HepG2 (cell line): ENCODE data around the gene COASY. TPM values are rescaled to one million over a fixed set of nuclear protein-coding genes. Genes with fewer than 3 reads are reported as not detected.

Experiments
- CAMTA2 ChIP-seq: sonication (generic); formaldehyde crosslinking; IDR thresholded peaks from 2 replicates; pipeline ENCODE4 v1.4.0; 2020; ENCODE audit warnings: mild to moderate bottlenecking, missing genetic modification reagents, borderline replicate concordance
- GZF1 ChIP-seq: sonication (generic); formaldehyde crosslinking; IDR thresholded peaks from 2 replicates; pipeline ENCODE4 v1.5.1; 2020; ENCODE audit warnings: mild to moderate bottlenecking, missing genetic modification reagents
- HOXD1 ChIP-seq: sonication (generic); formaldehyde crosslinking; IDR thresholded peaks from 2 replicates; pipeline ENCODE4 v1.5.0; 2020; ENCODE audit warnings: missing genetic modification reagents
- MEIS2 ChIP-seq: sonication (generic); formaldehyde crosslinking; IDR thresholded peaks from 2 replicates; pipeline ENCODE4 v1.9.0; 2021; ENCODE audit warnings: mild to moderate bottlenecking, missing genetic modification reagents
- PHB2 ChIP-seq: fragments of 450-650 bp; IDR thresholded peaks from 2 replicates; pipeline ENCODE4 v1.6.1; 2018; ENCODE audit not compliant: partially characterized antibody
- SMAD9 ChIP-seq: sonication (generic); formaldehyde crosslinking; IDR thresholded peaks from 2 replicates; pipeline ENCODE4 v1.5.1; 2020; ENCODE audit warnings: mild to moderate bottlenecking, missing genetic modification reagents
- SMC3 ChIP-seq: IDR thresholded peaks from 2 replicates; pipeline ENCODE4 v1.6.1; 2011; ENCODE audit warnings: low read length, improper control_type of control experiment
- TRIM24 ChIP-seq: sonication (generic); formaldehyde crosslinking; IDR thresholded peaks from 2 replicates; pipeline ENCODE4 v1.8.0; 2022; ENCODE audit warnings: mild to moderate bottlenecking, missing genetic modification reagents
- ZFP36L2 ChIP-seq: sonication (generic); formaldehyde crosslinking; IDR thresholded peaks from 2 replicates; pipeline ENCODE4 v1.4.0; 2020; ENCODE audit warnings: missing genetic modification reagents
- ZFY ChIP-seq: sonication (generic); formaldehyde crosslinking; IDR thresholded peaks from 2 replicates; pipeline ENCODE4 v1.4.0; 2020; ENCODE audit warnings: missing genetic modification reagents
- ZNF101 ChIP-seq: sonication (generic); formaldehyde crosslinking; IDR thresholded peaks from 2 replicates; pipeline ENCODE4 v1.4.0; 2020; ENCODE audit warnings: mild to moderate bottlenecking, low read depth, missing genetic modification reagents, borderline replicate concordance
- ZNF746 ChIP-seq: sonication (generic); formaldehyde crosslinking; IDR thresholded peaks from 2 replicates; pipeline ENCODE4 v1.8.0; 2022; ENCODE audit warnings: mild to moderate bottlenecking, missing genetic modification reagents
- polyA plus RNA-seq, 8 experiments: library from polyadenylated mRNA; depleted of rRNA in 3 of 8; stranded (reverse) in 7 of 8; unstranded in 1 of 8; fragments of >200 nt; fragmentation: Illumina TruSeq in 4 of 8; extraction: Trizol in 4 of 8; gene quantifications; 2 replicates each; pipeline versions ENCODE4 v1.2.1 to v1.2.3, GENCODE V29; 2011 to 2016; ENCODE audit warnings: low read depth in 4 of 8, missing spikeins in 1 of 8, mixed read lengths in 1 of 8; ENCODE audit not compliant: insufficient read depth in 1 of 8
- total RNA-seq, 5 experiments: library from RNA; depleted of rRNA; stranded (reverse); fragments of >200 nt; fragmentation: Illumina TruSeq; extraction: Trizol; gene quantifications; 2 replicates each; pipeline ENCODE4 v1.2.3, GENCODE V29; 2016; ENCODE audit warnings: low read depth in 1 of 5
- TF ChIP-seq, protein P1 (sequence below): fragments of 450-650 bp; IDR thresholded peaks from 2 replicates; pipeline ENCODE4 v1.6.1; 2017
- TF ChIP-seq, protein P2 (sequence below): sonication (generic); formaldehyde crosslinking; conservative IDR thresholded peaks from 2 replicates; pipeline ENCODE4 v1.8.0; 2022; ENCODE audit warnings: low read depth, missing genetic modification reagents
- TF ChIP-seq, protein P3 (sequence below): sonication (generic); formaldehyde crosslinking; IDR thresholded peaks from one replicate; pipeline ENCODE4 v1.5.1; 2020; ENCODE audit warnings: mild to moderate bottlenecking, missing genetic modification reagents; ENCODE audit errors: not compliant biosample characterization
- TF ChIP-seq, protein P4 (sequence below): IDR thresholded peaks from 2 replicates; pipeline ENCODE4 v1.6.1; 2016; ENCODE audit warnings: missing compliant biosample characterization, missing genetic modification reagents, borderline replicate concordance

COASY gene
- total and polyA plus RNA-seq, 2 of the 13 experiments (the other 11 are each of a cell fraction or from before 2014, with no cell fraction given), result 90.7 to 125 TPM

DNA sequence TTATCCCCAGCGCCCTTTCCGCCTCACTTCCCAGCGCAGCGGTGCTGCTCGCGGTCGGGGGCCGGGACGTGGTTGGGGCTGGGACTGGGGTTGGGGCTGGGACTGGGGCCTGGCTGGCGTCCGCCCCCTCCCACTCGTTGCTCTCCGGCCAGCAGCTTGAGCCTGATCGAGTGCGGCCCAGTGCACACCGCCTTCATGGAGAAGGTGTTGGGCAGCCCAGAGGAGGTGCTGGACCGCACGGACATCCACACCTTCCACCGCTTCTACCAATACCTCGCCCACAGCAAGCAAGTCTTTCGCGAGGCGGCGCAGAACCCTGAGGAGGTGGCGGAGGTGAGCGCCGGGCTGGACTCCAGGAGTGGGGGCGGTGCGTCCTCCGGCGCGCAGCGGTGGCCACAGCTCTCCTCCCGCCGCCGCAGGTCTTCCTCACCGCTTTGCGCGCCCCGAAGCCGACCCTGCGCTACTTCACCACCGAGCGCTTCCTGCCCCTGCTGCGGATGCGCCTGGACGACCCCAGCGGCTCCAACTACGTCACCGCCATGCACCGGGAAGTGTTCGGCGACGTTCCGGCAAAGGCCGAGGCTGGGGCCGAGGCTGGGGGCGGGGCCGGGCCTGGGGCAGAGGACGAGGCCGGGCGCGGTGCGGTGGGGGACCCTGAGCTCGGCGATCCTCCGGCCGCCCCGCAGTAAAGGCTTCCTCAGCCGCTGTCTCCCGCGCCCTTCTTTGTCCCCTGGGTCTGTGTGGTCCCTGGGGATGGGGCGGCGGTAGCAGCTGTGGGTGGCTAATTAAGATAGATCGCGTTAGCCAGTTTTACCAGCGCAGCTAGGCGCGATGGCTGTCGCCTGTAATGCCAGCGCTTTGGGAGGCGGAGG is 7.5 kb upstream of the COASY start (continued):
- TF ChIP-seq, protein P1, sequence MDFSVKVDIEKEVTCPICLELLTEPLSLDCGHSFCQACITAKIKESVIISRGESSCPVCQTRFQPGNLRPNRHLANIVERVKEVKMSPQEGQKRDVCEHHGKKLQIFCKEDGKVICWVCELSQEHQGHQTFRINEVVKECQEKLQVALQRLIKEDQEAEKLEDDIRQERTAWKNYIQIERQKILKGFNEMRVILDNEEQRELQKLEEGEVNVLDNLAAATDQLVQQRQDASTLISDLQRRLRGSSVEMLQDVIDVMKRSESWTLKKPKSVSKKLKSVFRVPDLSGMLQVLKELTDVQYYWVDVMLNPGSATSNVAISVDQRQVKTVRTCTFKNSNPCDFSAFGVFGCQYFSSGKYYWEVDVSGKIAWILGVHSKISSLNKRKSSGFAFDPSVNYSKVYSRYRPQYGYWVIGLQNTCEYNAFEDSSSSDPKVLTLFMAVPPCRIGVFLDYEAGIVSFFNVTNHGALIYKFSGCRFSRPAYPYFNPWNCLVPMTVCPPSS, result no peak
- TF ChIP-seq, protein P2, sequence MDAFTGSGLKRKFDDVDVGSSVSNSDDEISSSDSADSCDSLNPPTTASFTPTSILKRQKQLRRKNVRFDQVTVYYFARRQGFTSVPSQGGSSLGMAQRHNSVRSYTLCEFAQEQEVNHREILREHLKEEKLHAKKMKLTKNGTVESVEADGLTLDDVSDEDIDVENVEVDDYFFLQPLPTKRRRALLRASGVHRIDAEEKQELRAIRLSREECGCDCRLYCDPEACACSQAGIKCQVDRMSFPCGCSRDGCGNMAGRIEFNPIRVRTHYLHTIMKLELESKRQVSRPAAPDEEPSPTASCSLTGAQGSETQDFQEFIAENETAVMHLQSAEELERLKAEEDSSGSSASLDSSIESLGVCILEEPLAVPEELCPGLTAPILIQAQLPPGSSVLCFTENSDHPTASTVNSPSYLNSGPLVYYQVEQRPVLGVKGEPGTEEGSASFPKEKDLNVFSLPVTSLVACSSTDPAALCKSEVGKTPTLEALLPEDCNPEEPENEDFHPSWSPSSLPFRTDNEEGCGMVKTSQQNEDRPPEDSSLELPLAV (CRISPR knock-in tag), result peak; percentile 33; the same call in 1 of the 2 replicates
- TF ChIP-seq MEIS2, result peak; percentile 79
- TF ChIP-seq HOXD1 (CRISPR knock-in tag), result peak; percentile 88
- TF ChIP-seq ZFY (CRISPR knock-in tag), result peak; percentile 99
- no peak for TF ChIP-seq SMC3
- 0 out of 2 replicates have a peak, but pooled peaks have one; percentile 18 for TF ChIP-seq CAMTA2 (CRISPR knock-in tag)
- 0 out of 2 replicates have a peak, but pooled peaks have one; percentile 67 for TF ChIP-seq ZNF101 (CRISPR knock-in tag)
- no peak for TF ChIP-seq PHB2
- TF ChIP-seq ZFP36L2 (CRISPR knock-in tag), result 0 out of 2 replicates have a peak, but pooled peaks have one; percentile 31
- TF ChIP-seq, protein P3, sequence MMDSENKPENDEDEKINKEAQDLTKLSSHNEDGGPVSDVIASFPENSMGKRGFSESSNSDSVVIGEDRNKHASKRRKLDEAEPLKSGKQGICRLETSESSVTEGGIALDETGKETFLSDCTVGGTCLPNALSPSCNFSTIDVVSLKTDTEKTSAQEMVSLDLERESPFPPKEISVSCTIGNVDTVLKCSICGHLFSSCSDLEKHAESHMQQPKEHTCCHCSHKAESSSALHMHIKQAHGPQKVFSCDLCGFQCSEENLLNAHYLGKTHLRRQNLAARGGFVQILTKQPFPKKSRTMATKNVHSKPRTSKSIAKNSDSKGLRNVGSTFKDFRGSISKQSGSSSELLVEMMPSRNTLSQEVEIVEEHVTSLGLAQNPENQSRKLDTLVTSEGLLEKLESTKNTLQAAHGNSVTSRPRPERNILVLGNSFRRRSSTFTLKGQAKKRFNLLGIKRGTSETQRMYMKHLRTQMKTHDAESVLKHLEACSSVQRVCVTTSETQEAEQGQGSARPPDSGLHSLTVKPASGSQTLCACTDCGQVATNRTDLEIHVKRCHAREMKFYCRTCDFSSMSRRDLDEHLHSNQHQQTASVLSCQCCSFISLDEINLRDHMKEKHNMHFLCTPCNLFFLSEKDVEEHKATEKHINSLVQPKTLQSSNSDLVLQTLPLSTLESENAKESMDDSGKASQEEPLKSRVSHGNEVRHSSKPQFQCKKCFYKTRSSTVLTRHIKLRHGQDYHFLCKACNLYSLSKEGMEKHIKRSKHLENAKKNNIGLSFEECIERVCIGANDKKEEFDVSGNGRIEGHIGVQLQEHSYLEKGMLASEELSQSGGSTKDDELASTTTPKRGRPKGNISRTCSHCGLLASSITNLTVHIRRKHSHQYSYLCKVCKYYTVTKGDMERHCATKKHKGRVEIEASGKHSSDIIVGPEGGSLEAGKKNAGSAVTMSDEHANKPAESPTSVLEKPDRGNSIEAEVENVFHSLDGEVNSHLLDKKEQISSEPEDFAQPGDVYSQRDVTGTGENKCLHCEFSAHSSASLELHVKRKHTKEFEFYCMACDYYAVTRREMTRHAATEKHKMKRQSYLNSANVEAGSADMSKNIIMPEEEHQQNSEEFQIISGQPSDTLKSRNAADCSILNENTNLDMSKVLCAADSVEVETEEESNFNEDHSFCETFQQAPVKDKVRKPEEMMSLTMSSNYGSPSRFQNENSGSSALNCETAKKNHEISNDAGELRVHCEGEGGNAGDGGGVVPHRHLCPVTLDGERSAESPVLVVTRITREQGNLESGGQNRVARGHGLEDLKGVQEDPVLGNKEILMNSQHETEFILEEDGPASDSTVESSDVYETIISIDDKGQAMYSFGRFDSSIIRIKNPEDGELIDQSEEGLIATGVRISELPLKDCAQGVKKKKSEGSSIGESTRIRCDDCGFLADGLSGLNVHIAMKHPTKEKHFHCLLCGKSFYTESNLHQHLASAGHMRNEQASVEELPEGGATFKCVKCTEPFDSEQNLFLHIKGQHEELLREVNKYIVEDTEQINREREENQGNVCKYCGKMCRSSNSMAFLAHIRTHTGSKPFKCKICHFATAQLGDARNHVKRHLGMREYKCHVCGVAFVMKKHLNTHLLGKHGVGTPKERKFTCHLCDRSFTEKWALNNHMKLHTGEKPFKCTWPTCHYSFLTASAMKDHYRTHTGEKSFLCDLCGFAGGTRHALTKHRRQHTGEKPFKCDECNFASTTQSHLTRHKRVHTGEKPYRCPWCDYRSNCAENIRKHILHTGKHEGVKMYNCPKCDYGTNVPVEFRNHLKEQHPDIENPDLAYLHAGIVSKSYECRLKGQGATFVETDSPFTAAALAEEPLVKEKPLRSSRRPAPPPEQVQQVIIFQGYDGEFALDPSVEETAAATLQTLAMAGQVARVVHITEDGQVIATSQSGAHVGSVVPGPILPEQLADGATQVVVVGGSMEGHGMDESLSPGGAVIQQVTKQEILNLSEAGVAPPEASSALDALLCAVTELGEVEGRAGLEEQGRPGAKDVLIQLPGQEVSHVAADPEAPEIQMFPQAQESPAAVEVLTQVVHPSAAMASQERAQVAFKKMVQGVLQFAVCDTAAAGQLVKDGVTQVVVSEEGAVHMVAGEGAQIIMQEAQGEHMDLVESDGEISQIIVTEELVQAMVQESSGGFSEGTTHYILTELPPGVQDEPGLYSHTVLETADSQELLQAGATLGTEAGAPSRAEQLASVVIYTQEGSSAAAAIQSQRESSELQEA (CRISPR knock-in tag), result peak; percentile 98
- TF ChIP-seq TRIM24 (CRISPR knock-in tag), result no peak
- peak; percentile 26; the same call in 1 of the 2 replicates for TF ChIP-seq GZF1 (CRISPR knock-in tag)
- TF ChIP-seq, protein P4, sequence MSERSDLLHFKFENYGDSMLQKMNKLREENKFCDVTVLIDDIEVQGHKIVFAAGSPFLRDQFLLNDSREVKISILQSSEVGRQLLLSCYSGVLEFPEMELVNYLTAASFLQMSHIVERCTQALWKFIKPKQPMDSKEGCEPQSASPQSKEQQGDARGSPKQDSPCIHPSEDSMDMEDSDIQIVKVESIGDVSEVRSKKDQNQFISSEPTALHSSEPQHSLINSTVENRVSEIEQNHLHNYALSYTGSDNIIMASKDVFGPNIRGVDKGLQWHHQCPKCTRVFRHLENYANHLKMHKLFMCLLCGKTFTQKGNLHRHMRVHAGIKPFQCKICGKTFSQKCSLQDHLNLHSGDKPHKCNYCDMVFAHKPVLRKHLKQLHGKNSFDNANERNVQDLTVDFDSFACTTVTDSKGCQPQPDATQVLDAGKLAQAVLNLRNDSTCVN (CRISPR knock-in tag), result peak; percentile 82
- no peak; the same call in 1 of the 2 replicates for TF ChIP-seq SMAD9 (CRISPR knock-in tag)
- no peak for TF ChIP-seq ZNF746 (CRISPR knock-in tag)
